Neural cell (in vitro differentiated cells): ENCODE data around the gene PLEKHA7.

Experiments used
- EP300 ChIP-seq: fragments of 450-650 bp; conservative IDR thresholded peaks from 2 replicates; pipeline ENCODE4 v1.6.1; 2014; ENCODE audit warnings: antibody characterized with exemption, mild to moderate bottlenecking, moderate library complexity; ENCODE audit not compliant: poor library complexity, severe bottlenecking
- EZH2 ChIP-seq: fragments of 200-600, 300-800 bp; shearing (Covaris generic), sonication (generic); IDR thresholded peaks from 2 replicates; pipeline ENCODE4 v1.6.1; 2014; ENCODE audit warnings: antibody characterized with exemption, low read length, borderline replicate concordance, mild to moderate bottlenecking; ENCODE audit not compliant: insufficient read depth, poor library complexity, severe bottlenecking
- POLR2AphosphoS5 ChIP-seq: IDR thresholded peaks from 2 replicates; pipeline ENCODE4 v1.6.1; 2012
- TF ChIP-seq, protein P1 (sequence below): fragments of 450-650 bp; IDR thresholded peaks from 2 replicates; pipeline ENCODE4 v1.5.1; 2014; ENCODE audit warnings: antibody characterized with exemption, mild to moderate bottlenecking, moderate library complexity; ENCODE audit not compliant: poor library complexity, severe bottlenecking
- TF ChIP-seq, protein P2 (sequence below): IDR thresholded peaks from 2 replicates; pipeline ENCODE4 v1.6.1; 2012; ENCODE audit warnings: borderline replicate concordance

DNA sequence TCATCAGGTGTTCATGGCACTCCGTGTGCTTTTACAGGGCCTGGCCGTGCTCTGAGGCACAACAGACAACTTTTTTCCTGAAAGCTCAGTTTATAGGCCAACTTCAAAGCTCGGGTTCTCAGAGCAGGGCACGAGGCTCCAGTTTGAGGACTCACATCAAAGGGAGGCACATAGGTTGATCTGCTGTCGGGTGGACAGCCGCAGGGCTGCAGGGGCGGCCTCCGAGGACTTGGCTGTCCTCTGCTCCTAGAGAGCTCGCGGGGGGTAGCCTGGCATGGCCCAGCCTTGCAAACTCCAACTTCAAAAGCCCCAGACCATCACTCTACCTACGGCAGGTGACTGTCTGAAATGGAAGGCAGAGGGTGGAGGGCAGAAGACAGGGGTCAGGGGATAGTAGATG is 244.2 kb downstream of the PLEKHA7 start:
- TF ChIP-seq POLR2AphosphoS5 (no peak), EZH2 (no peak), EP300 (no peak)
- TF ChIP-seq, protein P1, sequence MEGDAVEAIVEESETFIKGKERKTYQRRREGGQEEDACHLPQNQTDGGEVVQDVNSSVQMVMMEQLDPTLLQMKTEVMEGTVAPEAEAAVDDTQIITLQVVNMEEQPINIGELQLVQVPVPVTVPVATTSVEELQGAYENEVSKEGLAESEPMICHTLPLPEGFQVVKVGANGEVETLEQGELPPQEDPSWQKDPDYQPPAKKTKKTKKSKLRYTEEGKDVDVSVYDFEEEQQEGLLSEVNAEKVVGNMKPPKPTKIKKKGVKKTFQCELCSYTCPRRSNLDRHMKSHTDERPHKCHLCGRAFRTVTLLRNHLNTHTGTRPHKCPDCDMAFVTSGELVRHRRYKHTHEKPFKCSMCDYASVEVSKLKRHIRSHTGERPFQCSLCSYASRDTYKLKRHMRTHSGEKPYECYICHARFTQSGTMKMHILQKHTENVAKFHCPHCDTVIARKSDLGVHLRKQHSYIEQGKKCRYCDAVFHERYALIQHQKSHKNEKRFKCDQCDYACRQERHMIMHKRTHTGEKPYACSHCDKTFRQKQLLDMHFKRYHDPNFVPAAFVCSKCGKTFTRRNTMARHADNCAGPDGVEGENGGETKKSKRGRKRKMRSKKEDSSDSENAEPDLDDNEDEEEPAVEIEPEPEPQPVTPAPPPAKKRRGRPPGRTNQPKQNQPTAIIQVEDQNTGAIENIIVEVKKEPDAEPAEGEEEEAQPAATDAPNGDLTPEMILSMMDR, result no peak
- TF ChIP-seq, protein P2, sequence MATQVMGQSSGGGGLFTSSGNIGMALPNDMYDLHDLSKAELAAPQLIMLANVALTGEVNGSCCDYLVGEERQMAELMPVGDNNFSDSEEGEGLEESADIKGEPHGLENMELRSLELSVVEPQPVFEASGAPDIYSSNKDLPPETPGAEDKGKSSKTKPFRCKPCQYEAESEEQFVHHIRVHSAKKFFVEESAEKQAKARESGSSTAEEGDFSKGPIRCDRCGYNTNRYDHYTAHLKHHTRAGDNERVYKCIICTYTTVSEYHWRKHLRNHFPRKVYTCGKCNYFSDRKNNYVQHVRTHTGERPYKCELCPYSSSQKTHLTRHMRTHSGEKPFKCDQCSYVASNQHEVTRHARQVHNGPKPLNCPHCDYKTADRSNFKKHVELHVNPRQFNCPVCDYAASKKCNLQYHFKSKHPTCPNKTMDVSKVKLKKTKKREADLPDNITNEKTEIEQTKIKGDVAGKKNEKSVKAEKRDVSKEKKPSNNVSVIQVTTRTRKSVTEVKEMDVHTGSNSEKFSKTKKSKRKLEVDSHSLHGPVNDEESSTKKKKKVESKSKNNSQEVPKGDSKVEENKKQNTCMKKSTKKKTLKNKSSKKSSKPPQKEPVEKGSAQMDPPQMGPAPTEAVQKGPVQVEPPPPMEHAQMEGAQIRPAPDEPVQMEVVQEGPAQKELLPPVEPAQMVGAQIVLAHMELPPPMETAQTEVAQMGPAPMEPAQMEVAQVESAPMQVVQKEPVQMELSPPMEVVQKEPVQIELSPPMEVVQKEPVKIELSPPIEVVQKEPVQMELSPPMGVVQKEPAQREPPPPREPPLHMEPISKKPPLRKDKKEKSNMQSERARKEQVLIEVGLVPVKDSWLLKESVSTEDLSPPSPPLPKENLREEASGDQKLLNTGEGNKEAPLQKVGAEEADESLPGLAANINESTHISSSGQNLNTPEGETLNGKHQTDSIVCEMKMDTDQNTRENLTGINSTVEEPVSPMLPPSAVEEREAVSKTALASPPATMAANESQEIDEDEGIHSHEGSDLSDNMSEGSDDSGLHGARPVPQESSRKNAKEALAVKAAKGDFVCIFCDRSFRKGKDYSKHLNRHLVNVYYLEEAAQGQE, result no peak
